ENCODE results near the gene WDR35.
"Not testable (repeated sequence)": the region's sequence is repeated elsewhere in the genome, so short reads cannot be mapped to it uniquely, and the experiment has no call there.

WDR35 gene

DNA sequence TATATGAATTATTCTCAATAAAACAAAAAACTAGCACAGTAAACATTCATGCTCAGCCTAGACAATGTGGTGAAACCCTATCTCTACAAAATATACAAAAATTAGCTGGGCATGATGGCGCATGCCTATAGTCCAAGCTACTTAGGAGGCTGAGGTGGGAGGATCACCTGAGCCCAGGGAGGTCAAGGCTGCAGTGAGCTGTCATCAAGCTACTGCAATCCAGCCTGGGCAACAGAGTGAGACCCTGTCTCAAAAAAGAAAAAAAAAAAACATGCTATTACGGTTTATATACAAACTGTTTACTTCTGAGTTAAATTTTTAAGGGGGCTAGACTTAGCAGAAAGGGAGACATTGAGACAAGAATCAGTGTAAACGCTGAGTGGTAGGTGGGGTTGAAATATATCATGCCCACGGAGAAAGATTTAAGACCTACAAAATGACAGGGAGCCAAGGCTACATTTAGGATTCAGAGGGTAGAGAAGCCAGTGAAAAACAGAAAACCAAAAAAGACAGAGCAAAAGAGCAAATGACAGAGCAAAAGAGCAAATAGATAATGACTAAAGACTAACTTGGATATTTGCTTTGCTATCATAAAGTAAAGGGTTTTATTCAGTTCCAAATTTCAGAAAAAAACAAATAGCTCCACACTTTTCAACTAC lies 95.6 kb downstream of the WDR35 start:
- no peak for DNase-seq (ENCODE audit: low spot score)

DNA sequence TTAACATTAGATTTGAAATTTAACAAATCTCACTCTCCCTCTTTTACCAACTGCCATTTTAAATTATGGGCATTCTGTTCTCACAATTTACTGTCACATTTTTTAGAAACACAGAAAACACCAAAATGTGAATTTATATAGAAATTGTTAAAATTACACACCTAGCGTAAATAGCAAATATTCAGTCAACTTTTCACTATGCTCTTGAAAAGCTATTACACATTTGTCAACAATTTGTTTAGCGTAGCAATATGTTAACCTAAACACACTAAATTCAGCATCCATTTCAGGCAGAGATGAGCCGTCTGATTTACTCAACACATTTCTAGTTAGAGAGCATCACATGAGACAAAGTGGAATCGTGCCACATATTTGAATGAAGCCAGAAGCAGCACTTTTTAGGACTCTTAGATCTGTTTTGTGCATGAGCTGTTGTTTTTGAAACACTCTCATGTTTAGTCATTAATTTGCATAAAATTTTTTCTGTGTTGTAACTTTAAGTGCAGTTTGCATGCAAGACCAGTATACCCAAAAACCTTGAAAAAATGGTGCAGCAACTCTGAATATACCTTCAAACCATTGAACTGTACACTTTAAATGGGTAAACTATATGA lies 96.3 kb downstream of the WDR35 start:
- no peak for DNase-seq (ENCODE audit: low spot score)

DNA sequence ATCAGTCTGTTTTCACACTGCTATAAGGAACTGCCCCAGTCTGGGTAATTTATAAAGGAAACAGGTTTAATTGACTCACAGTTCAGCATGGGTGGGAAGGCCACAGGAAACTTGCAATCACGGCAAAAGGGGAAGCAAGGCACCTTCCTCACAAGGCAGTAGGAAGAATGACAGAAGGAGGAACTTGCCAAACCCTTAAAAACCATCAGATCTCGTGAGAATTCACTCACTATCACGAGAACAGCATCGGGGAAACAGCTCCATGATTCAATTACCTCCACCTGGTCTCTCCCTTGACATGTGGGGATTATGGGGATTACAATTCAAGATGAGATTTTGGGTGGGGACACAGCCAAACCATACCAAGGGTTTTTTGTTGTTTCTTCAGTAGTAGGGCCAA lies 97.9 kb downstream of the WDR35 start:
- DNase-seq (ENCODE audit: low spot score), result not testable (repeated sequence)

DNA sequence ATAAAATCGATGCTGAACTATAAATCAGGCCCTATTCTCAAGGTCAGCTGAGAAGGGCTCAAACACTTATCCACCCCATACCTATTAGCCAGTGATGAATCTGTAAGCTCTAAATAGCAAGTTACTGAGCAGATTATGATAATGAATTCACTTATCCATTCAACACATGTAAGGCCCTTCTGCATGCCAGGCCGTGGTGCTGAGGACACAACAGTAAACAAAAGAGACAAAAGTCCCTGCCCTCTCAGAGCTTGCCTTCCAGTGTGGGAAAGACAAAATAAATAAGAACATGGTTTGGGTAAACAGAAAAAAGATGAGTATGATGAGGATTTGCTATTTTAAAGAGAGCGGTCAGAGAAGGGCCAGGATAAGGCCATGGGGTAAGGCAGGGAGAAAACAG lies 99.8 kb downstream of the WDR35 start:
- DNase-seq (ENCODE audit: low spot score), result no peak

DNA sequence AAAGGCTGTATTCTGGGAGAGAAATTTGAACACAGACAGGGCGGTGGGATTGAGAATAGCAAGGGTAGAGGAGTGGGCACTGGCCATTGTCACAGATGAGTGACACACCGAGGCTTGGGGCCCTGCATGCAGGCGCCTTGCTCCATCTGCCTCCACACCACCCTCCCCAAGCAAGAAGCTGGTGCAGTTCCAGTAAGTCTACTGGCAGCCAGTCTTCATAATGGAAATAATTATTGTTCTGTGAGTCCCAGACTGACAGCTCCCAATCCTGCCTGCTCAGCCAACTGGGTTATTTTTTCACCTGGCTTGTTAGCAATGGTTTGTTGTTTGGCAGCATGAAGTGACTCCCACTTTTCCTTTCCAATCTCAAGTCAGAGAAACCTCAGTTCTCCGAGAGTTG lies 101.1 kb downstream of the WDR35 start:
- DNase-seq (ENCODE audit: low spot score), result peak; percentile 17

DNA sequence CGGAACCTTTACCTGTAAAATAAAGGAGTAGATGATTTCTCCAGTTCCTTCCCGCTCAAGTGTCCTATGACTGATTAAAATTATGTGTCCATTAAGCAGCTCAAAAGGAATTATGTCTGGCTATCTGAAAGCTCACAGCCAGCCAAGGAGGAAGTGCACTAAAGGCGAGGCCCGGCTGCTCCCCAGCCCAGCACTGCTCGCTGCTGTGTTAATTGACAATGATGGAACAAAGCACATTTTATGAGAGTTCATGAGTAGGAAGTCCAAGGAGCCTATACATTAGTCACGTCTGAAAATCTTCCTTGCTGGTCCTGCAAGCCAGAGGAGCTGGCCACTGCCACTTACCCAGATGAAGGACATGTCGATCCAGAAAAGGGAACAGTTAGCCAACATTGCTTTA lies 102.4 kb downstream of the WDR35 start:
- DNase-seq (ENCODE audit: low spot score), result no peak

DNA sequence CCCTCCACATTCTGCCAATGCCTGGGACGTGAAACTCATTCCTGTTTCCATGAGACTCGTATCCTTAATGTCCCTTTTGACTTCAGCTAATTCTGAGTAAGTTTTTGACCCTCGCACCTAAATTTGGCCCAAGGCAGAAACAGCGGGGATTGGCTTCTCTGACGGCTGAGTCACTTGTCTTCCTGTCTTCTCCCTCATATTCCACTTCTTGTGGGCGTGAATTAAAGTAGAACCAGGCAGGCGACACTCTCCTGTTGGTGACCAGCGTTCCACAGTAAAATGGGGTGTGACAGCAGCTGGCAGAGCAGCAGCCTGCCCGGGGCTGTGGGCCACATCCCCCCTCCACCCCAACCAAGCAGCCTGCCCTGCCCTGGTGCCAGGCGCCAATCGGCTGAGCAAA lies 103.6 kb downstream of the WDR35 start:
- DNase-seq (ENCODE audit: low spot score), result no peak

DNA sequence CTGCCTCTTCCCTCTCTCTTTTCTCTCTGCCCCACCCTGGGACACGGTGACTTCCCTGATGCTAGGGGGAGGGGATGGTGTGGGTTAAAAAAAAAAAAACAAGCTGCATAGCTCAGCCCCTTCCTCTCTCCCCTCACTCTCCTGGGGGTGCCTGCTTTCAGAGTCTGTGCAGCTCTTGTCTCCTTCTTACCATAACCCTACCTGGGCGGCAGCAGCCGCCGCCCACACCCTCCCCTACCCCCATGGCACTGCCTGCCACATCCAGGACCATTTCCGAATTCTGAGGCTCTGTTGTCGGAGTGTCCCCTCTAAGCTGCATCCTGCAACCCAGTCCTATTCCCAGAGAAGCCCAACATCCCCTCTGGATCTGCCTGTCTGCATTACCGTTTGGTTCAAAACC lies 104.1 kb downstream of the WDR35 start:
- no peak for DNase-seq (ENCODE audit: low spot score)

DNA sequence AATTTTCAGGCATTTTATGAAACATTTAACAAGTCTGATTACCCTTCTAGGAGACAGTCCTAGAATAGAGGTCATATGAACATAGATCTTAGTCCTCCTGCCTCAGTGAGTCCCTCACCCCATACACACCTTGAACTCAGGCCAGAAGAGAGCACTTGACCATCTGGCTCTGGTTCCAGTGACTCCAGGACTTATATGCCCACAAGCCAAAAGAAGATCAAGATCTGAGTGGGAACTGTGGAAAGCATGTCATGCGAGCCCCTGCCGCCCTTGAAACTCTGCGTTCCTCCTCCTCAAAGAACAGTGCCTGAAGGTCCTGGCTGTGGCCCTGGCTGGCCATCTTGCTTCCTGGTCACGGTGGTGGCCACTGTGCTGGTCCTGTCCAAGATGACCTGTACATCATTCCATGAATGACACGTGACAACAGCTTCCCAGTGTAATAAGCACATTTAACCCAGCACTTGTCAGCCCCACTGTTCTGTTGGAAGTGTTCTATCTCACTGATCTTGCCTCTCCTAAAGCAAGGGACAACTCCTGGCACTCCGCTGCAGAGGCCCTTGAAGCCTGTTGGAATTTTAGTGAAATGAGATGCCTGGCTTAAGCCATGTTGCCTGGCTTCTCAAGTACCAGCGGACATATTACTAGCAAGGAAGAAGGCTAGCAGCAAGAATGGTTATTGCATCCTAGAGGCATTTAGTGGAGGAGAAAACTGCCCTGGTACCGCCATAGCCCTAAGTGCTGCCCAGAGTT lies 105.8 kb downstream of the WDR35 start:
- DNase-seq (ENCODE audit: low spot score), result no peak

DNA sequence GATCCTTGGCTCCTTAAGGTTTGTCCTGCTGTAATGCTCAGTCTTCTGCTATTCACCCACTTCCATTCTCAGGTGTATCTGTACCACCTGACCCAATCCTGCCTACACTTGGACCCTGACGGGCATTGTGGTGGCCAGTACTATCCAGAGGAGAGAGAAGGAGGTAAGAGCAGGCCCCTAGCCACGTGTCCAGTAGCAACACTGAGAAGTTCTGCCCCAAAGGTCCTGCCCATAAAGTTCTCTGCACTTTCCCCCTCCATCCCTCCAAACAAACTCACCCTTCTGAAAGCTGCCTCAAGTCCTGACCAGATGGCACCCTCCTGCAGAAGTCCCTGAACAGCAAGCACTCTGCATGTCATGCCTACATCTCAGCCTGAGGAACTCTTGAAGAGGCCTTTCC lies 106.4 kb downstream of the WDR35 start:
- DNase-seq (ENCODE audit: low spot score), result no peak

DNA sequence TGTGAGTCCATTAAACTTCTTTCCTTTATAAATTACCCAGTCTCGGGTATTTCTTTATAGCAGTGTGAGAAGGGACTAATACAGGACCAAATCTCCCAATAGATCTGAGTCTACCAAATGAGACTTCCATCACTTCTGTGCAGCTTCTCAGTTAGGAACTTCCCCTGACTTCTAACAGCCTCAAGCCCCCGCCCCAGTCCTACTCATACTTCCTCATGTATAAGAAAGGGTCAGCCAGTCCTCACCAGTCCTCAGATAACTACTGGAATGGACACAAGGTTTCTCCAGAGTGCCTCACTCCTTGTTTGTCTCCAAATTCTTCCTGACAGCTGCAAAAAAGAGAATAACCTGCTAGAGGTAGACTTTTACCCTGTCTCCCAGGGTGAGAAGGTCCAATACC lies 107.6 kb downstream of the WDR35 start:
- no peak for DNase-seq (ENCODE audit: low spot score)

DNA sequence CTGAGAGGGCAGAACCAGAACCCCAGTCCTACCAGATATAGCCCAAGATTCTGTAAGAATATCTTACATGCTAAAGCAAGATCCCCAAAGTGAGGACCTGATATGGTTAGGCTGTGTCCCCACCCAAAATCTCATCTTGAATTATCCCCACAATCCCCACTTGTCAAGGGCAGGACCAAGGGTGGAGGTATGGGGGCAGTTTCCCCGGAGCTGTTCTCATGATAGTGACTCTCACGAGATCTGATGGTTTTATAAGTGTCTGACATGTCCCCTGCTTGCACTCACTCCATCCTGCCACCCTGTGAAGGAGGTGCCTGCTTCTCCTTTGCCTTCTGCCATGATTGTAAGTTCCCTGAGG lies 108.0 kb downstream of the WDR35 start:
- no peak for DNase-seq (ENCODE audit: low spot score)

DNA sequence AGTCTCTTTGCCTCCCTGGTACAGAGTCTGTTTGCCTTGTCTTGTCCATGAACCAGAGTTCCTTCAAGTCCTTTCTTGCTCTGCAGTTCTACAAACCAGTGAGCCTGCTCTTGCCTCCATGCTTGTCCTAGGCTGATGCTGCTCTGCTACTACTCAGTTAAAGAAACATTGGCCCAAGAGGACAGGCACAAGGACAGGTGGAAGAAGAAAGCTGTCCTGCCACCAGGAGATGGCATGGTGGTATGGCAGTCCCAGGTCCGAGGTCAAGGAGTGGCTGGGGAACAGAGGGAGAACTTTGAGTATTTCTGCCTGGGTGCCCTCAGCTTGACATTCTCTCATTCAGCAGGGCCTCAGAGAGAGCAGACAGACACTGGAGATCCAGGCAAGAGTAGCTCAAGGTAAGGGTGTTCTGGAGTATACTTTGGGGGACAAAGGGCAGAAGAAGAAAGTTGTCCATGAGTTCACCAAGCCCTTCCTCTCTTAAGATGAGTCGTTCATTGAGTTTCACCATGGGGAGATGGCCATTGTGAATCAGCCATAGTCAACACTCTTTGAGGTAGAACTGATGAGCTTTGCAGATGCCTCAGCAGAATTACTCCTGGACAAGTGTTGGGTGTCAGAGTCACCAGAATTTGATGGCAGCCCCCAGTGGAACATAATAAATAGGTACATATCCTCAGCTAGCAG lies 108.5 kb downstream of the WDR35 start:
- no peak for DNase-seq (ENCODE audit: low spot score)

DNA sequence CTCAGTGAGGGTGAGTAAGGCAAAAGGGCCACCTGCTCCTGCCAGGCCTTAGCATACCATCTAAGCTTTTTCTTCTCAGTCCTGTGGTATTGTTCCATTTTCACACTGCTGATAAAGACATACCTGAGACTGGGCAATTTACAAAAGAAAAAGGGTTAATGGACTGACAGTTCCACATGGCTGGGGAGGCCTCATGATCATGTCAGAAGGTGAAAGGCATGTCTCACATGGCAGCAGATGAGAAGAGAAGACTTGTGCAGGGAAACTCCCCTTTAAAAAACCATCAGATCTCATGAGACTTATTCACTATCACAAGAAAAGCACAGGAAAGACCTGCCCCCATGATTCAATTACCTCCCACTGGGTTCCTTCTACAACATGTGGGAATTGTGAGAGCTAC lies 109.7 kb downstream of the WDR35 start:
- DNase-seq (ENCODE audit: low spot score), result not testable (repeated sequence)

DNA sequence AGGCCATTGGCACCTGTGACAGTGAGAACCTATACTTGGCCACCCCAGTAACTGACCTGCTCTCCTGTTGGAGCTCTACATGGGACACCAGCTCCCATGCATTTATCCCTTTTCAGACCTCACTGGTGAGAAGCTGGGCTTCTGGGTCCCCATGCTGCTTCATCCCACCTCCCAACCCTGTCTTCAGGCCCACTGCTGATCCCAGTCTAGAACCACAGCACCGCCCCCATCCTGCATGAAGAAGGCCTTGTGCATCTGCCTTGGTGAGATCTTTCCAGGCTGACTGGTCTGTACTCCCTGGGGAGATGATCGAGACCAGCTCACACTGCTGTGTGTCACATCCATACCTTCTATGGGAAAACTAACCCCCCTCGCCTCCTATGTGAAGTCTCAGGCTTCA lies 110.8 kb downstream of the WDR35 start:
- DNase-seq (ENCODE audit: low spot score), result no peak

DNA sequence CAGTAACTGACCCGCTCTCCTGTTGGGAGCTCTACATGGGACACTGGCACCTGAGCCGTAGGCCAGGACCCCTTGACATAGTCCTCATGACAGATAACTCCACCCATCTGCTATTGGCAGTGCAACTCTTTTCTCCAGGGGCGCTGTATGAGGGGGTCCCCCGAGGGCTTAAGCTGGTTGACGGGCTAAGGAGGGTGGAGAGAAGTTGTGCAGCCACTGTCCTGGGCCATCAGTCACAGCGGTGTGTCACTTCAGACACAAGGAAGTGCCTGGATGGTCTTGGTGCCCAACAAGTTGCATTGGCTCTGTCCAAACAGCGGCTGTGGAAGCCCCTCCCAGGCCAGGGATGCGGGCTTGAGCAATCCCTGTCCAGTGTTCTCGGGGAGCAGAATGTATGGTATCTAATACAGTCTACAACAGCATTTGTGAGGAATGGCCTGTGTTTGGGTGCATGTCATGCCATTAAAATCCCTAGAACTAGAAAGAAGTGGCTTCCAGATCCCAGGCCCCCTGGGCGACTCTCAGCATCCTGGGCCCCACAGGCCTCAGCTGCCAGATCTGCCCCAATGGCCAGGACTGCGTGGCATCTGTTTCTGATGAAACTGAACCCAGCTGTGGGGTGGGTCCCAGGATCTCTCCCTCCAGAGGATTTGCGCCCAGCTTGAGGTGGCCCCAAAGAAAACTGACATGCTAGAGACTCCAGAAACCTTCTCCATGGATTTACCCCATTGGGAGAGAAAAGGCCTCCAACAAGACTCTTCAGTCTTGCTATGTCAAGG lies 111.4 kb downstream of the WDR35 start:
- DNase-seq (ENCODE audit: low spot score), result no peak

DNA sequence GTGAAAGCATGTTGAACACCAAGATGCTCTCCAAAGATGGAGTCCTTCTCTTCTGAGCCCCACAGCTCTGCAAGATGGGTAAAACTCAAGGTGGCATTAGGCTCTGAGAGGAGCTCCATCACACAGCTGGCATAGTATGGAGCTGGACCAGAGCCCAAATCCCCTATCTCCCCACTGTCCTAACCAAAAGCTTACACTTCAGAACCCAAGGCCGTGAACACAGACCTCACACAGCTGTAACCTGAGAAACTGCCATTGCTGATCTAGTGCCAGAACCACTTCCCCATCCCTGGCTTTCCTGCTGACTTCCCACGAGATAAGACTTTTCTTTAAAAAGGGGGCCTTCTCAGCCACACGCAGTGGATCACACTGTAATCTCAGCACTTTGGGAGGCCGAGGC lies 113.2 kb downstream of the WDR35 start:
- no peak for DNase-seq (ENCODE audit: low spot score)

DNA sequence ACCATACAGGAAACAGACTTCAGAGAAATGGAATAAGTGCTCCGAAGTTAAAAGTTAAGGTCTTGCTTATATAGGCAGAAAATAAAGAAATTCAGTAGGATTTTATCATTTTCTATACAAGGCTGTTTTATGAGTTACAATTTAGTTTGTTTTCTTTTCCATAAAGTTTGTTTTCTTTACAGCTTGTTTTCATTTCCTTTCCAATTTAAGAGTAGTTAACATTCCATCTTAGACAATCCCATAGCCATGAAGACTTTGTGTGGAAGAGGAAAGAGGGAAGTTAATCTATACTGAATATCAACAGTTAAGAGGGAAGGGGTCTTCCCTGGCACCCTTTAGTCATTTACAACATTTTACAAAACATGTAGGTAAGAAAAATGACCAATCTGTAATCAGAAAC lies 114.6 kb downstream of the WDR35 start:
- DNase-seq (ENCODE audit: low spot score), result no peak

DNA sequence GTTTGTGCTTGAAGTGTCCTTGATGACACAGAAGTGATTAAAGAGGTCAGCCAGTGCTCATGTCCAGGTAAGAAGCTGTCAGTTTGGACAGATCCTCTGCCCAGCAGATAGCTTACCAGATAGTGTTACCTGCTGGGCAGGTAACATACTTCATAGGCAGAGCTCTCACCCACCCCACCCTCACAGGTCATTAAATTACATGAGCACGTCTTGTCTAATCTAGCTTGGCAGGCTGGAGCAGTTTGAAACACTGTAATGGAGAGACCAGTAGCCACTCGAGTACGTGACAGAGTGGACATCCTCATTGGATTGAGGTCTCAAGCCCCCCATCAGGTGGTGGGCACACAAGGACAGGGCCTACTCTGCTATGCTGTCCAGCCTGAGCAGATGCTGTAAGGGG lies 115.2 kb downstream of the WDR35 start:
- no peak for DNase-seq (ENCODE audit: low spot score)

DNA sequence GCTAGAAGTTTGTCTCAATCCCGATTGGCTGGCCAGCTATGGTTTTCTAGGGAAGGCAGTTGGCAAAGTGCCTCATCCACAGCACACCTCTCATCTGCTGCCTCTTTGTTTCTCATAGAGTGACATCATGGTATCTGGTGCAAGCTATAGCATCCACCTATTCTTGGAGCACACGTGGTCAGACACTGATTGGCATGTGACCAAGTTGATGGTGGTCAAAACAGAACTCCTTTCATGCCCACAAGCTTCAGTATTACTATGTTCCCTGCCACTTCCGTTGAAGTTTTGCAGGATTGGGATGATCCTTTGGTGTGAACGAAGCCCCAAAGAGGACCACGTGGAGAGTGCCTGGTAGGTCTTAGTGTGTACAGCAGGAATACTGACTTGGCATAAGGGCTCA lies 116.9 kb downstream of the WDR35 start:
- DNase-seq (ENCODE audit: low spot score), result no peak

DNA sequence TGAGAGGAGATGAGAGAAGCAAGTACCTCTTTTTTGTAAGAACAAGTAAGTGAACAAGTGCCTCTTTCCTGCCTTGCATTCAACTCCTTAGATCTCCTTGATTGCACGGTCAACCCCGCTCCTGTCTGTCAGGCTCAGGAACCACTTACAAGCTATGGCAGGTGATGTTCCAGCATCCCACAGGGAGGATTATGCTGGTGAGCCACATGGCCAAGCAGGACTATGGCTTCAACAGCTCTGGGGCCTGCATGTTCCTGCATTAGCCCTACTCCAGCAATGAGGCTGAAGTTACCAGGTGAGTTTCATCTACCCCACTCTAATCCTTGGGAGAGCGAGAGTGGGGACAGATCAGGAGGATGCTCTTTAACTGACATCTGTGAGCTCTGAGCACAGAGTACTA lies 117.6 kb downstream of the WDR35 start:
- DNase-seq (ENCODE audit: low spot score), result no peak

DNA sequence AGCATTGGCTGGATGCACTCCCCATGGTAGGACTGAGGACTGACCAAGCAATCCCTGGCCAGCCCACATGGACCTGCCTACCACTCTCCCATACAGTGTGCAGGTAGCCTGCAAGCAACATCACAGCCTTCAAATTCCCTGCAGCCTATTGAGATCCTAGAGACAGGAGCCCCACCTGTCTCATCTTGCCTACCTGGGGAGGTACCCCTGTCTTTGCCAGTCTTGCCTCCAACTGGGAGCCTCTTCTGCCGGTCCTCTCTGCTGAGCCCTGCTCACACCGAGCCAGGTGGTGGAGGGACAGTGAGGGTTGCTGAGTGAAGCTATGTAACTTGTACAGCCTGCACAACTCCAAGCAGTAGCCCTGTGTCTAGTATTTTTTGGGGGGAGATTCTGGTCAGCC lies 118.1 kb downstream of the WDR35 start:
- no peak for DNase-seq (ENCODE audit: low spot score)
